Measurements from ENCODE around the gene FARS2.

Gene FARS2

GRCh38 chr6:5279891-5280338 lies 18.6 kb downstream of the FARS2 start:
- Histone ChIP-seq H3K4me3 (ENCODE audit: low read depth, low read length) (no peak overlapping the region), H3K36me3 (ENCODE audit: control insufficient read depth in 2 of 2, insufficient read depth in 1 of 2, low read length in 2 of 2) (no peaks in the 10 kb centered on the region), H3K27ac (ENCODE audit: extremely low read depth, low read depth, low read length) (no peak overlapping the region), H3K4me1 (ENCODE audit: control insufficient read depth, insufficient read depth, low read length) (no peaks in the 10 kb centered on the region), H3K9me3 (ENCODE audit: control insufficient read depth, insufficient read depth, low read depth, low read length) (no peaks in the 10 kb centered on the region)
- TF ChIP-seq RBAK (tag by site-specific recombination; IDR thresholded peaks at IDR 0.05) (no peak), YY1 (tag by site-specific recombination; IDR thresholded peaks at IDR 0.05) (no peak), ZNF621 (tag by site-specific recombination; IDR thresholded peaks at IDR 0.05) (no peak), ZNF624 (tag by site-specific recombination; IDR thresholded peaks at IDR 0.05) (no peak), ZNF416 (tag by site-specific recombination; IDR thresholded peaks at IDR 0.05) (0 out of 2 replicates have a peak, but pooled peaks have one; percentile 43)
- ChIA-PET POLR2A (no interaction called here), CTCF (interaction anchor here (0.6 to 1.9 kb wide), 4 partner anchors 10 to 728 kb away, joined by 3 to 4 read pairs (median 4); no protein-coding TSS in a partner anchor)

DNA sequence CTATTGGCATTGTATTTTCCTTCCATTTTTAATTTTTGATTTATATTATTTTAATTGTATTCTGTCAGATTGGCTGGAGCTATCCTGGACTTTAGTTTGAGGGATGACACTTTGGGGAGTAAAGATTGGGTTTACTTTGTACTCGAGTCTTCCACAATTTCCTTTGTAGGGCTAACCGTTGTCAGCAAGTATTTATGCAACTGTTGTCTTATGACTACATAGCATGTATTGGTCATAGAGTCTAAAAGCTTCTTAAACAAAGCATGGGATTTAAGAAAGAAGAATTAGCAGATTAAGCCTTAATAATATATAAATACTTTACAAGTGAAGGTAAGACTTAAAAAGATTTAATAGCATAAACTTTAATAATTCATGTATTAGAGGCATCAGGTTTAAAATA lies 19.6 kb downstream of the FARS2 start:
- H3K27ac ChIP-seq (ENCODE audit: extremely low read depth, low read depth, low read length): no peak overlapping the region
- no peak overlapping the region for H3K4me3 ChIP-seq (ENCODE audit: low read depth, low read length)
- H3K36me3 ChIP-seq (ENCODE audit: control insufficient read depth in 2 of 2, insufficient read depth in 1 of 2, low read length in 2 of 2): no peaks in the 10 kb centered on the region
- TF ChIP-seq KLF1 (tag by site-specific recombination; IDR thresholded peaks at IDR 0.05) (no peak), ZNF138 (tag by site-specific recombination; IDR thresholded peaks at IDR 0.05; ENCODE audit: borderline replicate concordance) (no peak), ZNF10 (tag by site-specific recombination; IDR thresholded peaks at IDR 0.05) (no peak), GLI4 (tag by site-specific recombination; IDR thresholded peaks at IDR 0.05) (no peak), RBAK (tag by site-specific recombination; IDR thresholded peaks at IDR 0.05) (no peak), ZNF274 (IDR thresholded peaks at IDR 0.05; ENCODE audit: low read length) (no peak), ZNF274 (tag by site-specific recombination; IDR thresholded peaks at IDR 0.05; ENCODE audit: borderline replicate concordance) (no peak), ZNF311 (tag by site-specific recombination; IDR thresholded peaks at IDR 0.05; ENCODE audit: borderline replicate concordance) (no peak), ZNF677 (tag by site-specific recombination; IDR thresholded peaks at IDR 0.05) (no peak), ZNF549 (tag by site-specific recombination; IDR thresholded peaks at IDR 0.05) (no peak), ZBTB10 (tag by site-specific recombination; IDR thresholded peaks at IDR 0.05) (no peak), ZNF335 (tag by site-specific recombination; conservative IDR thresholded peaks at IDR 0.05) (no peak), ZBTB7A (tag by site-specific recombination; IDR thresholded peaks at IDR 0.05; ENCODE audit: low read depth) (no peak)
- TF ChIP-seq, protein P1, sequence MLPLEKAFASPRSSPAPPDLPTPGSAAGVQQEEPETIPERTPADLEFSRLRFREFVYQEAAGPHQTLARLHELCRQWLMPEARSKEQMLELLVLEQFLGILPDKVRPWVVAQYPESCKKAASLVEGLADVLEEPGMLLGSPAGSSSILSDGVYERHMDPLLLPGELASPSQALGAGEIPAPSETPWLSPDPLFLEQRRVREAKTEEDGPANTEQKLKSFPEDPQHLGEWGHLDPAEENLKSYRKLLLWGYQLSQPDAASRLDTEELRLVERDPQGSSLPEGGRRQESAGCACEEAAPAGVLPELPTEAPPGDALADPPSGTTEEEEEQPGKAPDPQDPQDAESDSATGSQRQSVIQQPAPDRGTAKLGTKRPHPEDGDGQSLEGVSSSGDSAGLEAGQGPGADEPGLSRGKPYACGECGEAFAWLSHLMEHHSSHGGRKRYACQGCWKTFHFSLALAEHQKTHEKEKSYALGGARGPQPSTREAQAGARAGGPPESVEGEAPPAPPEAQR (tag by site-specific recombination; IDR thresholded peaks at IDR 0.05): no peak
- POLR2A ChIA-PET: no interaction called here
- CTCF ChIA-PET: interaction anchor here (0.7 to 1.9 kb wide), 2 partner anchors 22 to 727 kb away, joined by 3 to 4 read pairs; no protein-coding TSS in a partner anchor
- no peaks in the 10 kb centered on the region for H3K9me3 ChIP-seq (ENCODE audit: control insufficient read depth, insufficient read depth, low read depth, low read length)
- no peaks in the 10 kb centered on the region for H3K4me1 ChIP-seq (ENCODE audit: control insufficient read depth, insufficient read depth, low read length)

- CTCF ChIA-PET: no interaction called here
- POLR2A ChIA-PET: no interaction called here
- no peak overlapping the region for H3K4me3 ChIP-seq (ENCODE audit: low read depth, low read length)
- no peaks in the 10 kb centered on the region for H3K9me3 ChIP-seq (ENCODE audit: control insufficient read depth, insufficient read depth, low read depth, low read length)
- no peak overlapping the region for H3K27ac ChIP-seq (ENCODE audit: extremely low read depth, low read depth, low read length)
- no peaks in the 10 kb centered on the region for H3K4me1 ChIP-seq (ENCODE audit: control insufficient read depth, insufficient read depth, low read length)
- no peak for TF ChIP-seq ZNF514 (tag by site-specific recombination; IDR thresholded peaks at IDR 0.05)
- TF ChIP-seq IKZF3 (tag by site-specific recombination; IDR thresholded peaks at IDR 0.05): no peak
- no peak for TF ChIP-seq ZNF274 (IDR thresholded peaks at IDR 0.05; ENCODE audit: low read length)
- TF ChIP-seq ZNF274 (tag by site-specific recombination; IDR thresholded peaks at IDR 0.05; ENCODE audit: borderline replicate concordance): no peak
- no peaks in the 10 kb centered on the region for H3K36me3 ChIP-seq (ENCODE audit: control insufficient read depth in 2 of 2, insufficient read depth in 1 of 2, low read length in 2 of 2)
These were observed 20.9 kb downstream of the FARS2 start for GRCh38 chr6:5282191-5282623.
